Body of pancreas (tissue), 4 donors: Measurements from ENCODE around the gene HORMAD2. TPM values are rescaled to one million over a fixed set of nuclear protein-coding genes. Genes with fewer than 3 reads are reported as not detected.

Source experiments
- ATAC-seq: fragments of 150-250 bp; one replicate; pipeline ENCODE4 v1.9.1; 2016
- DNase-seq, 4 donors: peaks; one replicate each; pipeline ENCODE4 v3.0.0-alpha.2; 2019
- H3K27ac ChIP-seq, 4 donors: fragments of 200-600 bp; sonication (generic); 1 replicate in 3 of 4; 2 replicates in 1 of 4; pipeline versions ENCODE4 v1.5.1 to v1.6.1; 2016 to 2019; ENCODE audit warnings: mild to moderate bottlenecking in 1 of 4, mixed read lengths in 1 of 4, moderate library complexity in 1 of 4
- H3K27me3 ChIP-seq, 2 donors: fragments of 200-600 bp; sonication (generic); one replicate each; pipeline ENCODE4 v1.6.0; 2016; ENCODE audit warnings: mild to moderate bottlenecking in 1 of 2
- H3K36me3 ChIP-seq, 2 donors: fragments of 200-600 bp; sonication (generic); replicated peaks in 1 of 2; 2 replicates each; pipeline ENCODE4 v1.5.1; 2016; ENCODE audit warnings: low read depth in 2 of 2; ENCODE audit not compliant: insufficient read depth in 1 of 2
- H3K4me1 ChIP-seq: fragments of 200-600 bp; sonication (generic); one replicate; pipeline ENCODE4 v1.6.0; 2016
- H3K4me3 ChIP-seq, 2 donors: fragments of 200-600 bp; sonication (generic); 1 replicate in 1 of 2; 2 replicates in 1 of 2; pipeline ENCODE4 v1.5.1; 2016 to 2019
- H3K9me3 ChIP-seq, 3 donors: fragments of 200-600 bp; sonication (generic); 1 replicate in 2 of 3; 2 replicates in 1 of 3; pipeline ENCODE4 v1.5.1; 2016
- POLR2A ChIP-seq, 3 donors: fragments of 450-650 bp; IDR thresholded peaks; one replicate each; pipeline ENCODE4 v1.6.1; 2016; ENCODE audit warnings: antibody characterized with exemption in 3 of 3, mild to moderate bottlenecking in 2 of 3
- WGBS, 2 donors: methylation state at CpG; one replicate each; pipeline ENCODE4 v1.1.5; 2017; 5-methylcytosine and 5-hydroxymethylcytosine counted together
- intact Hi-C: fragments of 100-400 bp; cut with DNase I; formaldehyde crosslinking; loops from one replicate; pipeline ENCODE4 v1.15.1; 2023
- total RNA-seq, 2 donors: library from RNA; depleted of rRNA; stranded (reverse); fragments of >200 nt; gene quantifications; one replicate each; pipeline ENCODE4 v1.1.0, GENCODE V29; 2016
- TF ChIP-seq, protein P1 (sequence below), 7 experiments: fragments of 450-650 bp in 4 of 7; fragments of 200-600 bp in 3 of 7; sonication (generic) in 3 of 7; IDR thresholded peaks; one replicate each; pipeline ENCODE4 v1.5.1; 2016 to 2019; ENCODE audit warnings: antibody characterized with exemption in 7 of 7

Gene HORMAD2
- total RNA-seq, 2 donors from 2014 or later: not detected

DNA sequence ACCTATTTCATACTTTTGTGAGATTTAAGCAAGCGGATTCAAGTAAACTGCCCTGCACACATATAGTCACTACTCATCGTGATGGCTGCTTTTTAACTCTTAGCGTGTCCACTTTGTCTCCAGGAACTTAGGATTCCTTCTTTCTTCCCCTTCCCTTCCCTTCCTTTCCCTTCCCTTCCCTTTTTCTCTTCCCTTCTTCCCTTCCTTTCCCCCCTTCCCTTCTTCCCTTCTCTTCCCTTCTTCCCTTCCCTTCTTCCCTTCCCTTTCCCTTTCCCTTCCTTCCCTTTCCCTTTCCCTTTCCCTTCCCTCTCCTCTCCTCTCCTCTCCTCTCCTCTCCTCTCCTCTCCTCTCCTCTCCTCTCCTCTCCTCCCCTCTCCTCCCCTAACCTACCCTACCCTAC is 100.4 kb downstream of the HORMAD2 start:
- TF ChIP-seq, protein P1, sequence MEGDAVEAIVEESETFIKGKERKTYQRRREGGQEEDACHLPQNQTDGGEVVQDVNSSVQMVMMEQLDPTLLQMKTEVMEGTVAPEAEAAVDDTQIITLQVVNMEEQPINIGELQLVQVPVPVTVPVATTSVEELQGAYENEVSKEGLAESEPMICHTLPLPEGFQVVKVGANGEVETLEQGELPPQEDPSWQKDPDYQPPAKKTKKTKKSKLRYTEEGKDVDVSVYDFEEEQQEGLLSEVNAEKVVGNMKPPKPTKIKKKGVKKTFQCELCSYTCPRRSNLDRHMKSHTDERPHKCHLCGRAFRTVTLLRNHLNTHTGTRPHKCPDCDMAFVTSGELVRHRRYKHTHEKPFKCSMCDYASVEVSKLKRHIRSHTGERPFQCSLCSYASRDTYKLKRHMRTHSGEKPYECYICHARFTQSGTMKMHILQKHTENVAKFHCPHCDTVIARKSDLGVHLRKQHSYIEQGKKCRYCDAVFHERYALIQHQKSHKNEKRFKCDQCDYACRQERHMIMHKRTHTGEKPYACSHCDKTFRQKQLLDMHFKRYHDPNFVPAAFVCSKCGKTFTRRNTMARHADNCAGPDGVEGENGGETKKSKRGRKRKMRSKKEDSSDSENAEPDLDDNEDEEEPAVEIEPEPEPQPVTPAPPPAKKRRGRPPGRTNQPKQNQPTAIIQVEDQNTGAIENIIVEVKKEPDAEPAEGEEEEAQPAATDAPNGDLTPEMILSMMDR (IDR thresholded peaks at IDR 0.05): no peak
- TF ChIP-seq POLR2A (IDR thresholded peaks at IDR 0.05): no peak
- no peaks in the 10 kb centered on the region for H3K9me3 ChIP-seq
- no peak overlapping the region for H3K4me3 ChIP-seq
- 87 to 93% methylated on average over 3 of the region's 3 CpGs for WGBS, 2 donors
- ATAC-seq (no peak), DNase-seq (no peak)
- H3K27me3 ChIP-seq: no peaks in the 10 kb centered on the region
- H3K4me1 ChIP-seq: peaks cover 16% of the 10 kb centered on the region
- intact Hi-C loops: no loop called here
- H3K36me3 ChIP-seq: no peaks in the 10 kb centered on the region
- no peak overlapping the region for H3K27ac ChIP-seq

DNA sequence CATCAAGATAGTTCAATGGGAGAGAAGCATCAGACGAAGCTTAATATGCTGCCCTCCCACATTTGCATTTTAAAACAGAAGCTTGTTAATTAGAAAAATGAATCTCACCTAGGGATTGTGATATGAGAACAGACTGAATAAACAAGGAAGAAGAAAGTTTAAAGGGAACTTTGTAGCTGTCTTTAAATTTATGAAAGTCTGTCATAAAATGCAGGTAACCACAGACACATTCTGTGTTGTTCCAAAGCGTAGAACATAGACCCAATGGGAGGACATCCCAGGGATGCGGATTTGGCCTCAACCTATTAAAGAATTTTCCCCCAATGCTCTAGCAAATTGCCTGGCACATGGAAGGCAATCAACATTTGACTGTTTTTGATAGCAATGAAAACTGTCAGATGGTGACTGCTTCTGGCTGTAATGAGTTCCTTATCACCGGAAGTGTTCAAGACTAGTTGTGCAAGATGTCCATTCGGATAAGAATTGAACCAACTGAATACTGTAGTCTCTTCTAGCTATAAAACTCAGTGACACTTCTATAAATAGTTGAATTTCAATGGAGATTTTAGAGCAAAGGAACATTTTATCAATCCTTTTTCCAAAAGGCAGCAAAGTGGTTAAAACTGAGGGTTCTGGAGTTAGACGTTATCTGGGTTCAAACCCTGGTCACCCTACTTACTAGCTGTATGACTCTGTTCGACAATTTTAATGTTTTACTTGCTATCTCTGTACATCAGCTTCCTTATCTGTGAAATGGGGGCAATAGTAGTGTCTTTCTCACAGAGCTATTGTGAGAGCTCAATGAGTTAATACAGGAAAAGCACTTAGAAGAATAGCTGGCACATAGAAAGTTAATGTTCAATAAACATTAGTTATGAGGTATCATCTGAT is 101.4 kb downstream of the HORMAD2 start:
- TF ChIP-seq, protein P1 (IDR thresholded peaks at IDR 0.05): no peak
- no peak for TF ChIP-seq POLR2A (IDR thresholded peaks at IDR 0.05)
- 50 to 55% methylated on average over 7 of the region's 7 CpGs for WGBS, 2 donors
- intact Hi-C loops: no loop called here

DNA sequence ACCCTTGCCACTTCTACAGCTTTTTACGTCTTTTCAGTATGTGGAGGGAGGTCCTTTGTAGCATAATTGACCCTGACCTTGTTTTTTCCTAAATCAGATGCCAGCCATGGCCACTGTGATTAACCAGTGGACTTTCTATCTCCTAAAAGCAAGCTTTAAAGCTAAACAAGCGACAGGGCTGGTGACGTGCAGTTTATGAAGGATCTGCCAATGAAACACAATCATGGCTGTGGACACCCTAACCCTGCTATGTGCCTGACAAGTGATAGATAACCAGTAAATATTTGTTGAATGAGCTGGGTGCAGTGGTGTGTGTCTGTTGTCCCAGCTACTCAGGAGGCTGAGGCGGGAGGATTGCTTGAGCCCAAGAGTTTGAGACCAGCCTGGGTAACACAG is 102.1 kb downstream of the HORMAD2 start:
- Histone ChIP-seq H3K36me3 (no peaks in the 10 kb centered on the region), H3K4me3 (no peak overlapping the region), H3K4me1 (peaks cover 27% of the 10 kb centered on the region), H3K9me3 (no peaks in the 10 kb centered on the region), H3K27ac (no peak overlapping the region), H3K27me3 (no peaks in the 10 kb centered on the region)
- intact Hi-C loops: no loop called here
- no peak for DNase-seq
- 39 to 47% methylated on average over 4 of the region's 4 CpGs for WGBS, 2 donors
- no peak for TF ChIP-seq POLR2A (IDR thresholded peaks at IDR 0.05)
- TF ChIP-seq, protein P1 (IDR thresholded peaks at IDR 0.05): no peak
- ATAC-seq: no peak

More for the DNA sequence above, 101.4 kb downstream of the HORMAD2 start:
- no peak for ATAC-seq
- no peaks in the 10 kb centered on the region for H3K9me3 ChIP-seq
- no peaks in the 10 kb centered on the region for H3K27me3 ChIP-seq
- no peak overlapping the region for H3K4me3 ChIP-seq
- H3K36me3 ChIP-seq: no peaks in the 10 kb centered on the region
- H3K27ac ChIP-seq: no peak overlapping the region
- no peak for DNase-seq
- peaks cover 27% of the 10 kb centered on the region for H3K4me1 ChIP-seq

DNA sequence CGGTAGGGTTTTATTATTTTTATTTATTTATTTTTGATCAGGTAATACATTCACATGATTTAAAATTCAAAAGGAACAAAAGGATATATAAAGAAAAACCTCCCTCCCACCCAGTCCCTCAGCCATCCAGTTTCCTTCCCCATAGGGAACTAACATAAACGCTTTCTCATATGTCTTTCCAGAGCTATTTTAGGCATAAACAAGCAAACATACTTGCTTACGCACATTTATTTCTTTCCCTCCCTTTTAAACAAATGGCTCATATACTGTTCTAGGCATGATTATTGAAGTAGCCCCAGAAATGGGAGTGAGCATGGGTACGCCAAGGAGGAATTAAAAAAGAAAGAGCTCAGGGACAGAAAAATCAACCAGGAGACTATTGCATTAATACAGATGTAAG is 102.6 kb downstream of the HORMAD2 start:
- ATAC-seq: no peak

More for the DNA sequence above, 102.6 kb downstream of the HORMAD2 start:
- TF ChIP-seq, protein P1 (IDR thresholded peaks at IDR 0.05): no peak
- TF ChIP-seq POLR2A (IDR thresholded peaks at IDR 0.05): no peak
- Histone ChIP-seq H3K36me3 (no peaks in the 10 kb centered on the region), H3K27me3 (no peaks in the 10 kb centered on the region), H3K9me3 (no peaks in the 10 kb centered on the region), H3K27ac (no peak overlapping the region), H3K4me1 (peaks cover 27% of the 10 kb centered on the region), H3K4me3 (no peak overlapping the region)
- DNase-seq: no peak
- intact Hi-C loops: no loop called here
- WGBS, 2 donors: 55 to 61% methylated on average over 4 of the region's 4 CpGs
